HepG2 (cell line): ENCODE measurements around the gene OSBPL2. TPM values are rescaled to one million over a fixed set of nuclear protein-coding genes. Genes with fewer than 3 reads are reported as not detected.

Experiments used
- ELK4 ChIP-seq: sonication (generic); formaldehyde crosslinking; IDR thresholded peaks from 2 replicates; pipeline ENCODE4 v1.9.0; 2021; ENCODE audit warnings: missing genetic modification reagents, borderline replicate concordance
- IKZF5 ChIP-seq: IDR thresholded peaks from 2 replicates; pipeline ENCODE4 v1.6.1; 2018; ENCODE audit warnings: missing genetic modification reagents, mild to moderate bottlenecking, missing compliant biosample characterization
- JUNB ChIP-seq: sonication (generic); formaldehyde crosslinking; IDR thresholded peaks from 2 replicates; pipeline ENCODE4 v1.8.0; 2022; ENCODE audit warnings: missing genetic modification reagents, mild to moderate bottlenecking, borderline replicate concordance
- MXD1 ChIP-seq: sonication (generic); formaldehyde crosslinking; IDR thresholded peaks from 2 replicates; pipeline ENCODE4 v1.4.0; 2020; ENCODE audit warnings: mild to moderate bottlenecking, missing genetic modification reagents
- MXD4 ChIP-seq: IDR thresholded peaks from 2 replicates; pipeline ENCODE4 v1.6.1; 2016; ENCODE audit warnings: mild to moderate bottlenecking, missing biosample characterization, missing genetic modification reagents
- MZF1 ChIP-seq: sonication (generic); formaldehyde crosslinking; IDR thresholded peaks from 2 replicates; pipeline ENCODE4 v1.8.1; 2023; ENCODE audit warnings: mild to moderate bottlenecking, missing genetic modification reagents, borderline replicate concordance
- NFKBIZ ChIP-seq: IDR thresholded peaks from 2 replicates; pipeline ENCODE4 v1.6.1; 2018; ENCODE audit warnings: missing genetic modification reagents, missing compliant biosample characterization
- PRPF4 ChIP-seq: fragments of 200-400 bp; formaldehyde crosslinking; IDR thresholded peaks from 2 replicates; pipeline ENCODE4 v1.6.1; 2016; ENCODE audit warnings: low read length, low read depth; ENCODE audit not compliant: poor library complexity, severe bottlenecking
- RARG ChIP-seq: sonication (generic); formaldehyde crosslinking; IDR thresholded peaks from 2 replicates; pipeline ENCODE4 v1.4.0; 2020; ENCODE audit warnings: low read depth, mild to moderate bottlenecking, missing genetic modification reagents
- TFAP4 ChIP-seq: sonication (generic); IDR thresholded peaks from 2 replicates; pipeline ENCODE4 v1.6.1; 2016; ENCODE audit warnings: low read depth, borderline replicate concordance
- ZNF318 ChIP-seq: sonication (generic); formaldehyde crosslinking; IDR thresholded peaks from 2 replicates; pipeline ENCODE4 v1.4.0; 2020; ENCODE audit warnings: mild to moderate bottlenecking, missing genetic modification reagents
- polyA plus RNA-seq, 8 experiments: library from polyadenylated mRNA; depleted of rRNA in 3 of 8; stranded (reverse) in 7 of 8; unstranded in 1 of 8; fragments of >200 nt; fragmentation: Illumina TruSeq in 4 of 8; extraction: Trizol in 4 of 8; gene quantifications; 2 replicates each; pipeline versions ENCODE4 v1.2.1 to v1.2.3, GENCODE V29; 2011 to 2016; ENCODE audit warnings: low read depth in 4 of 8, missing spikeins in 1 of 8, mixed read lengths in 1 of 8; ENCODE audit not compliant: insufficient read depth in 1 of 8
- total RNA-seq, 5 experiments: library from RNA; depleted of rRNA; stranded (reverse); fragments of >200 nt; fragmentation: Illumina TruSeq; extraction: Trizol; gene quantifications; 2 replicates each; pipeline ENCODE4 v1.2.3, GENCODE V29; 2016; ENCODE audit warnings: low read depth in 1 of 5

The OSBPL2 gene
- total and polyA plus RNA-seq, 2 of the 13 experiments (the other 11 are each of a cell fraction or from before 2014, with no cell fraction given), result 18.5 to 37.4 TPM

GRCh38 chr20:62239278-62239879, 1.1 kb downstream of the OSBPL2 start (continued):
- TF ChIP-seq ZNF318 (CRISPR knock-in tag), result 0 out of 2 replicates have a peak, but pooled peaks have one; percentile 19
- 0 out of 2 replicates have a peak, but pooled peaks have one; percentile 39 for TF ChIP-seq MXD4 (CRISPR knock-in tag)
- 0 out of 2 replicates have a peak, but pooled peaks have one; percentile 22 for TF ChIP-seq NFKBIZ
- TF ChIP-seq MZF1, result 0 out of 2 replicates have a peak, but pooled peaks have one; percentile 77
- TF ChIP-seq MXD1, result peak; percentile 24; the same call in 1 of the 2 replicates
- TF ChIP-seq IKZF5 (CRISPR knock-in tag), result peak; percentile 26; the same call in 1 of the 2 replicates
- no peak for TF ChIP-seq ELK4 (CRISPR knock-in tag)
- no peak for TF ChIP-seq JUNB (CRISPR knock-in tag)
- TF ChIP-seq TFAP4, result peak; percentile 58; the same call in 1 of the 2 replicates
- TF ChIP-seq RARG (CRISPR knock-in tag), result no peak
- TF ChIP-seq PRPF4, result no peak
